CD4-positive, alpha-beta memory T cell (primary cell): Measurements from ENCODE around the gene PRCC. TPM values are rescaled to one million over a fixed set of nuclear protein-coding genes. Genes with fewer than 3 reads are reported as not detected.

ENCODE experiments used
- CTCF ChIA-PET: fragments of 350-600 bp; sonication (Branson Sonifier 250); formaldehyde crosslinking; loops from one replicate; lab custom pipeline; 2021; ENCODE audit warnings: inconsistent platforms; ENCODE audit not compliant: partially characterized antibody; lab: Charles Lee
- POLR2A ChIA-PET: fragments of 350-600 bp; sonication (Branson Sonifier 250); formaldehyde crosslinking; loops from one replicate; lab custom pipeline; 2021; ENCODE audit not compliant: partially characterized antibody; lab: Charles Lee
- DNase-seq, 5 donors: peaks; one replicate each; pipeline versions ENCODE4 v3.0.0 to v3.0.0-alpha.2; 2020 to 2022; ENCODE audit warnings: mixed read lengths in 1 of 5
- H3K27ac ChIP-seq: one replicate; pipeline ENCODE4 v1.7.0; 2013; ENCODE audit warnings: low read depth, low read length
- H3K27me3 ChIP-seq: 2 replicates; pipeline ENCODE4 v1.7.0; 2013; ENCODE audit warnings: mild to moderate bottlenecking, low read length, moderate library complexity; ENCODE audit not compliant: insufficient read depth
- H3K36me3 ChIP-seq: 2 replicates; pipeline ENCODE4 v1.7.0; 2013; ENCODE audit warnings: mild to moderate bottlenecking, low read length, moderate library complexity; ENCODE audit not compliant: insufficient read depth
- H3K4me1 ChIP-seq: 2 replicates; pipeline ENCODE4 v1.7.0; 2013; ENCODE audit warnings: mild to moderate bottlenecking, low read length, moderate library complexity; ENCODE audit not compliant: insufficient read depth
- H3K4me3 ChIP-seq, 2 donors: one replicate each; pipeline ENCODE4 v1.7.0; 2013; ENCODE audit warnings: low read length in 2 of 2, mild to moderate bottlenecking in 1 of 2
- H3K9me3 ChIP-seq, 2 donors: one replicate each; pipeline ENCODE4 v1.7.0; 2013; ENCODE audit warnings: low read length in 2 of 2, control low read depth in 1 of 2; ENCODE audit not compliant: control insufficient read depth in 1 of 2
- H3K27ac Mint-ChIP-seq, 7 donors: one replicate each; pipeline ENCODE4 v1.8.0; 2020 to 2021; ENCODE audit warnings: mixed read lengths in 7 of 7, mild to moderate bottlenecking in 6 of 7, inconsistent platforms in 3 of 7, moderate library complexity in 3 of 7
- H3K27me3 Mint-ChIP-seq, 2 donors: one replicate each; pipeline ENCODE4 v1.8.0; 2020 to 2021; ENCODE audit warnings: mixed read lengths in 2 of 2
- H3K36me3 Mint-ChIP-seq, 2 donors: one replicate each; pipeline ENCODE4 v1.8.0; 2020 to 2021; ENCODE audit warnings: mixed read lengths in 2 of 2, inconsistent platforms in 1 of 2, mild to moderate bottlenecking in 1 of 2
- H3K4me1 Mint-ChIP-seq, 4 donors: one replicate each; pipeline ENCODE4 v1.8.0; 2020 to 2021; ENCODE audit warnings: mixed read lengths in 4 of 4, mild to moderate bottlenecking in 1 of 4
- H3K4me3 Mint-ChIP-seq, 8 donors: one replicate each; pipeline ENCODE4 v1.8.0; 2020 to 2021; ENCODE audit warnings: mixed read lengths in 8 of 8, mild to moderate bottlenecking in 7 of 8, moderate library complexity in 6 of 8, inconsistent platforms in 3 of 8
- H3K9me3 Mint-ChIP-seq, 8 donors: one replicate each; pipeline ENCODE4 v1.8.0; 2020 to 2021; ENCODE audit warnings: mixed read lengths in 8 of 8, mild to moderate bottlenecking in 5 of 8, inconsistent platforms in 3 of 8, moderate library complexity in 1 of 8
- intact Hi-C: fragments of 100-400 bp; cut with micrococcal nuclease; formaldehyde crosslinking; loops from one replicate; pipeline ENCODE4 v1.15.1; 2023
- polyA plus RNA-seq, 2 donors: library from polyadenylated mRNA; unstranded; fragments of 300-500 nt; fragmentation: Illumina TruSeq; gene quantifications; one replicate each; pipeline ENCODE4 v1.2.3, GENCODE V29; 2021
- total RNA-seq, 2 experiments: library from RNA; stranded (reverse); gene quantifications; one replicate each; pipeline ENCODE4 v1.2.3, GENCODE V29; 2021

PRCC gene
- total and polyA plus RNA-seq, 4 experiments from 2014 or later = 32.8 to 61.3 (median 56.8) TPM

- no peak for DNase-seq
- H3K36me3 Mint-ChIP-seq = peaks cover 16 to 32% of the 10 kb centered on the region in 2 donors
- POLR2A ChIA-PET = interaction anchor here (0.7 to 7.8 kb wide), 15 partner anchors 8 to 136 kb away, joined by 3 to 126 read pairs (median 20); partner anchors contain the start of genes CRABP2, HDGF, MRPL24 and NAXE
These were observed 39.8 kb upstream of the PRCC start for GRCh38 chr1:156727492-156727891.

GRCh38 chr1:156727926-156728598 lies 39.3 kb upstream of the PRCC start, which contains the start of gene METTL25B:
Gene METTL25B (plus strand): TSS chr1:156728469. CDS start chr1:156729105, 636 bp downstream.
- Histone ChIP-seq H3K4me1 (peaks cover 54% of the 10 kb centered on the region), H3K36me3 (peaks cover 23% of the 10 kb centered on the region), H3K27ac (peak within 1 kb of the TSS; percentile 90), H3K9me3 (no peaks in the 10 kb centered on the region), H3K4me3 (peak within 1 kb of the TSS; percentile 96 to 99), H3K27me3 (no peaks in the 10 kb centered on the region)
- CTCF ChIA-PET = interaction anchor here (1.3 to 6.9 kb wide), 20 partner anchors 9 to 199 kb away, joined by 3 to 314 read pairs (median 16); partner anchors contain the start of genes CRABP2, HDGF, INSRR and MRPL24
- intact Hi-C loops = loop anchor here (1.0 to 5.0 kb wide), 7 partner anchors 13 to 223 kb away; partner anchors contain the start of genes HDGF, MRPL24, PRCC and SH2D2A
- Mint-ChIP-seq H3K9me3 (no peaks in the 10 kb centered on the region), H3K4me1 (peaks cover 11 to 24% (median 15%) of the 10 kb centered on the region in 4 donors), H3K27me3 (no peaks in the 10 kb centered on the region), H3K4me3 (no peak within 1 kb of the TSS), H3K36me3 (peaks cover 16 to 35% of the 10 kb centered on the region in 2 donors), H3K27ac (peak within 1 kb of the TSS in 3 of 7 donors; percentile 94 to 99 (median 98))
- POLR2A ChIA-PET = interaction anchor here (0.6 to 7.8 kb wide), 22 partner anchors 9 to 227 kb away, joined by 3 to 126 read pairs (median 6); partner anchors contain the start of genes CRABP2, HDGF, MEF2D and MRPL24
- DNase-seq = peak in 1 of 5 donors; percentile 81

More at GRCh38 chr1:156727492-156727891, 39.8 kb upstream of the PRCC start:
- H3K9me3 Mint-ChIP-seq = no peaks in the 10 kb centered on the region
- no peaks in the 10 kb centered on the region for H3K27me3 Mint-ChIP-seq
- CTCF ChIA-PET = interaction anchor here (1.3 to 6.9 kb wide), 26 partner anchors 9 to 200 kb away, joined by 3 to 314 read pairs (median 16); partner anchors contain the start of genes CRABP2, HDGF, INSRR and MRPL24
- H3K4me1 ChIP-seq = peaks cover 54% of the 10 kb centered on the region
- peak overlapping the region; percentile 96 to 99 for H3K4me3 ChIP-seq
- H3K4me1 Mint-ChIP-seq = peaks cover 11 to 24% (median 15%) of the 10 kb centered on the region in 4 donors
- intact Hi-C loops = loop anchor here (5.0 kb wide), 1 partner anchor 100 kb away; no protein-coding TSS in a partner anchor
- no peaks in the 10 kb centered on the region for H3K27me3 ChIP-seq
- peaks cover 28% of the 10 kb centered on the region for H3K36me3 ChIP-seq
- peak overlapping the region; percentile 90 for H3K27ac ChIP-seq
- peak overlapping the region in 3 of 7 donors; percentile 94 to 99 (median 98) for H3K27ac Mint-ChIP-seq
- H3K9me3 ChIP-seq = no peaks in the 10 kb centered on the region
- H3K4me3 Mint-ChIP-seq = no peak overlapping the region

GRCh38 chr1:156728599-156729462 lies 38.5 kb upstream of the PRCC start, which contains the start of gene ISG20L2:
Gene ISG20L2 (minus strand): TSS chr1:156728766. CDS start chr1:156727652, 1,114 bp downstream.
- no peaks in the 10 kb centered on the region for H3K27me3 ChIP-seq
- peak within 1 kb of the TSS; percentile 90 for H3K27ac ChIP-seq
- peaks cover 16% of the 10 kb centered on the region for H3K36me3 ChIP-seq
- peak within 1 kb of the TSS in 3 of 7 donors; percentile 94 to 99 (median 98) for H3K27ac Mint-ChIP-seq
- CTCF ChIA-PET = interaction anchor here (0.7 to 6.9 kb wide), 15 partner anchors 8 to 162 kb away, joined by 3 to 314 read pairs (median 16); partner anchors contain the start of genes CRABP2, HDGF, INSRR and MRPL24
- peaks cover 47% of the 10 kb centered on the region for H3K4me1 ChIP-seq
- H3K4me1 Mint-ChIP-seq = peaks cover 8 to 19% (median 10%) of the 10 kb centered on the region in 4 donors
- POLR2A ChIA-PET = interaction anchor here (0.6 to 7.8 kb wide), 20 partner anchors 9 to 228 kb away, joined by 3 to 126 read pairs (median 6); partner anchors contain the start of genes CRABP2, HDGF, MEF2D and MRPL24
- H3K36me3 Mint-ChIP-seq = peaks cover 8 to 28% of the 10 kb centered on the region in 2 donors
- H3K4me3 ChIP-seq = peak within 1 kb of the TSS; percentile 96 to 99
- H3K27me3 Mint-ChIP-seq = no peaks in the 10 kb centered on the region
- intact Hi-C loops = loop anchor here (1.0 to 5.0 kb wide), 7 partner anchors 12 to 224 kb away; partner anchors contain the start of genes HDGF, MRPL24, PRCC and SH2D2A
- peak; percentile 92 to 99 (median 96) for DNase-seq
- no peaks in the 10 kb centered on the region for H3K9me3 ChIP-seq
- no peak within 1 kb of the TSS for H3K4me3 Mint-ChIP-seq
- no peaks in the 10 kb centered on the region for H3K9me3 Mint-ChIP-seq

- Mint-ChIP-seq H3K27me3 (no peaks in the 10 kb centered on the region), H3K36me3 (peaks cover 0 to 17% of the 10 kb centered on the region in 2 donors), H3K9me3 (no peaks in the 10 kb centered on the region), H3K27ac (no peak overlapping the region), H3K4me1 (peaks cover 4 to 17% (median 7%) of the 10 kb centered on the region in 4 donors), H3K4me3 (no peak overlapping the region)
- Histone ChIP-seq H3K36me3 (no peaks in the 10 kb centered on the region), H3K27me3 (no peaks in the 10 kb centered on the region), H3K27ac (no peak overlapping the region), H3K4me3 (no peak overlapping the region), H3K4me1 (peaks cover 5% of the 10 kb centered on the region), H3K9me3 (no peaks in the 10 kb centered on the region)
- intact Hi-C loops = no loop called here
- ChIA-PET CTCF (interaction anchor here (1.4 kb wide), 1 partner anchor 45 kb away, joined by 4 read pairs; no protein-coding TSS in a partner anchor), POLR2A (no interaction called here)
- DNase-seq = no peak
These were observed 33.2 kb upstream of the PRCC start for GRCh38 chr1:156733989-156734584.

- Mint-ChIP-seq H3K27me3 (no peaks in the 10 kb centered on the region), H3K36me3 (peaks cover 8 to 36% of the 10 kb centered on the region in 2 donors)
- POLR2A ChIA-PET = interaction anchor here (0.6 to 6.7 kb wide), 3 partner anchors 10 to 138 kb away, joined by 3 to 158 read pairs (median 126); partner anchors contain the start of genes ISG20L2, METTL25B and PRCC
These were observed 28.9 kb upstream of the PRCC start for GRCh38 chr1:156738407-156738806.

More at GRCh38 chr1:156738407-156738806, 28.9 kb upstream of the PRCC start:
- H3K27ac Mint-ChIP-seq = peak overlapping the region in 4 of 7 donors; percentile 35 to 91 (median 49)
- no peak overlapping the region for H3K27ac ChIP-seq
- CTCF ChIA-PET = interaction anchor here (1.0 to 1.5 kb wide), 2 partner anchors 12 to 30 kb away, joined by 3 to 10 read pairs; partner anchors contain the start of gene PRCC
- peaks cover 8% of the 10 kb centered on the region for H3K36me3 ChIP-seq
- H3K4me3 Mint-ChIP-seq = no peak overlapping the region
- H3K9me3 ChIP-seq = no peaks in the 10 kb centered on the region
- no peak overlapping the region for H3K4me3 ChIP-seq
- H3K4me1 ChIP-seq = peaks cover 22% of the 10 kb centered on the region
- intact Hi-C loops = no loop called here
- DNase-seq = no peak
- no peaks in the 10 kb centered on the region for H3K27me3 ChIP-seq
- H3K4me1 Mint-ChIP-seq = peaks cover 13 to 36% (median 24%) of the 10 kb centered on the region in 4 donors
- H3K9me3 Mint-ChIP-seq = peaks cover 0 to 2% (median 0%) of the 10 kb centered on the region in 8 donors
